GM15510 (cell line): ENCODE results near the gene GJD4.

Experiments
- POLR2A ChIP-seq: IDR thresholded peaks from 3 replicates; pipeline ENCODE4 v1.6.1; 2011; ENCODE audit warnings: borderline replicate concordance; ENCODE audit not compliant: insufficient read length; ENCODE audit errors: extremely low read depth

The GJD4 gene

GRCh38 chr10:35594115-35595079 is 10.7 kb upstream of the GJD4 start:
- TF ChIP-seq POLR2A: no peak

GRCh38 chr10:35595106-35595505 is 10.0 kb upstream of the GJD4 start:
- TF ChIP-seq POLR2A: no peak

- TF ChIP-seq POLR2A: no peak
Measured at GRCh38 chr10:35598379-35598778, 6.8 kb upstream of the GJD4 start.

- no peak for TF ChIP-seq POLR2A
Measured at GRCh38 chr10:35600193-35600592, 4.9 kb upstream of the GJD4 start.

- no peak for TF ChIP-seq POLR2A
Measured at GRCh38 chr10:35606430-35606829, 1.3 kb downstream of the GJD4 start.

- TF ChIP-seq POLR2A: no peak
Measured at GRCh38 chr10:35607475-35608327, 2.6 kb downstream of the GJD4 start.

- TF ChIP-seq POLR2A: no peak
Measured at GRCh38 chr10:35608328-35608672, 3.2 kb downstream of the GJD4 start.

- no peak for TF ChIP-seq POLR2A
Measured at GRCh38 chr10:35611750-35612149, 6.6 kb downstream of the GJD4 start.

- no peak for TF ChIP-seq POLR2A
Measured at GRCh38 chr10:35612385-35613106, 7.4 kb downstream of the GJD4 start.

GRCh38 chr10:35613107-35613440 is 7.9 kb downstream of the GJD4 start:
- TF ChIP-seq POLR2A: no peak

- TF ChIP-seq POLR2A: no peak
Measured at GRCh38 chr10:35613597-35614226, 8.6 kb downstream of the GJD4 start.

- no peak for TF ChIP-seq POLR2A
Measured at GRCh38 chr10:35614312-35614711, 9.2 kb downstream of the GJD4 start.

- TF ChIP-seq POLR2A: no peak
Measured at GRCh38 chr10:35626971-35627507, 21.9 kb downstream of the GJD4 start.

- TF ChIP-seq POLR2A: no peak
Measured at GRCh38 chr10:35631404-35631803, 26.3 kb downstream of the GJD4 start.
